A549 treated with RU486 at 1 μM for 4 hours (cell line): ENCODE measurements around the gene ARF1. TPM values are rescaled to one million over a fixed set of nuclear protein-coding genes. Genes with fewer than 3 reads are reported as not detected.

Experiments
- total RNA-seq: library from RNA; stranded (reverse); fragments of 200-300 nt; extraction: Qiagen RNA extraction; gene quantifications from 5 replicates; pipeline ENCODE4 v1.2.3, GENCODE V29; 2022; ENCODE audit warnings: low read depth

The ARF1 gene
- 353 to 455 TPM (median 439 TPM) in 5 replicates for total RNA-seq

DNA sequence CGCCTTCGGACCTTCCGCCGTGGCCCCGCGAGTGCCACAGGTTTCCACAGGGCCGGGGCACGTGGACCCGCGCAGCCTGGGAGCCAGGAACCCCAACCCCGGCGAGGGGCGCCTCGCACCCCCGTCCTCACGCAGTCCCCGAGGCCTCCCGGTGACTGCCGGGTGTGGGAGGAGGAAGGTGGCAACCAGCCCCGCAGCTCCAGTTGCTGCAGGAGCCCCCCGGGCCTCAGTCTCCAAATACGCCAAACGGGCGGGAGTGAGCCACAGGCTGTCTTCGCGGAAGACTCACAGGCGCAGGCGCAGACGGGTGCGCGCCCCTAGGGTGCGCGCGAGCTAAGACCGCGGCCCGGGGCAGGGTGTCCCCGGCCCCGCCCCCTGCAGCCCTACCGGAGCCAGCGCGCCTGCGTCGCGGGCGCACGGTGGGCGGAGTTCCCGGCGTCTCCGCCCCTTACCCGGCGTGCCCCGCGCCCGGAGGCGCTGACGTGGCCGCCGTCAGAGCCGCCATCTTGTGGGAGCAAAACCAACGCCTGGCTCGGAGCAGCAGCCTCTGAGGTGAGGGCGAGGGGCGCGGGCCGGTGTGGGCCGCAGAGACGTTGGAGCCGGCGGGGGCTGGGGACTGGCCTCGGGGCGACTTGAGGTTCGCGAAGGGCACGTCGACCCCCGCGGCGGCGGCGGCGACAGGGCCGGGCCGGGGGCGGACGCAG lies at the start of gene ARF1:
ARF1 (plus strand) TSS at position 495 of the 704 bp plus-strand sequence. CDS start 14,407 bp downstream, outside the sequence.

DNA sequence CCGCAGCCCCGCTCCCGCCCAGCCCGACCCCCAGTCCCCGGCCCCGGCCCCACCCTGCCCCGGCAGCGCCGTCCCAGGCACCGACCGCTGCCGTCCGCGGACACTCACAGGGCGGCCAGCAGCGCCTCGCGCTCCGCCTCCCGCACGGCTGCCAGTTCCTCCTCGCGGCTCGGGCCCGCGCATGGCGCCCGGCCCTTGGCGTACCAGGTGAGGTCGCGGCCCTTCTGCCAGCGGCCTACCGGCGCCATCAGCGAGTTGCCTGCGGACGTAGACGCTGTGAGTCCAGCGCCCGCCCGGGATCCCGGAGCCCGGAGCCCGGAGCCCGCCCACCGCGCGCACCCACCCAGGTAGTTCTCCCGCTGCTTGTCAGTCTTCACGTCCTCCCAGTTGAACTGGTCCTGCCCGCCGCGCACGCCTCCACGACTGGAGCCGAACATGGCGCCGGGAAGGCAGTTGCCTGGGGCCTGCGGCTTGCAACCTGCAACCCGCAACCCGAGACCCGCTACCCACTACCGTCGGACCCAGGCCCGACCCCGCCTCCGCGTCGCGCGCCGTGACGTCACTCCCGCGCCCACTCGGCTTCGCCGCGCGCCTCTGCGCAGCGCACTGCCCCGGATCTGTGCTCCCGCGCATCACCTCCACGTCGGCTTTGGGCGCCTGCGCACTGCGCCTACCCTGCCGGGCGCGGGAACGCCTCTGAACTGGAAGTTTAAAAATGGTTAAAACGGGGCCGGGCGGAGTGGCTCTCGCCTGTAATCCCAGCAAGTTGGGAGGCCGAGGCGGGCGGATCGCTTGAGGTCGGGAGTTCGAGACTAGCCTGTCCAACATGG lies 20.5 kb downstream of the ARF1 start, which contains the start of gene C1orf35:
C1orf35 (minus strand) TSS at position 535 of the 830 bp plus-strand sequence; CDS start at position 437, 98 bp downstream.

DNA sequence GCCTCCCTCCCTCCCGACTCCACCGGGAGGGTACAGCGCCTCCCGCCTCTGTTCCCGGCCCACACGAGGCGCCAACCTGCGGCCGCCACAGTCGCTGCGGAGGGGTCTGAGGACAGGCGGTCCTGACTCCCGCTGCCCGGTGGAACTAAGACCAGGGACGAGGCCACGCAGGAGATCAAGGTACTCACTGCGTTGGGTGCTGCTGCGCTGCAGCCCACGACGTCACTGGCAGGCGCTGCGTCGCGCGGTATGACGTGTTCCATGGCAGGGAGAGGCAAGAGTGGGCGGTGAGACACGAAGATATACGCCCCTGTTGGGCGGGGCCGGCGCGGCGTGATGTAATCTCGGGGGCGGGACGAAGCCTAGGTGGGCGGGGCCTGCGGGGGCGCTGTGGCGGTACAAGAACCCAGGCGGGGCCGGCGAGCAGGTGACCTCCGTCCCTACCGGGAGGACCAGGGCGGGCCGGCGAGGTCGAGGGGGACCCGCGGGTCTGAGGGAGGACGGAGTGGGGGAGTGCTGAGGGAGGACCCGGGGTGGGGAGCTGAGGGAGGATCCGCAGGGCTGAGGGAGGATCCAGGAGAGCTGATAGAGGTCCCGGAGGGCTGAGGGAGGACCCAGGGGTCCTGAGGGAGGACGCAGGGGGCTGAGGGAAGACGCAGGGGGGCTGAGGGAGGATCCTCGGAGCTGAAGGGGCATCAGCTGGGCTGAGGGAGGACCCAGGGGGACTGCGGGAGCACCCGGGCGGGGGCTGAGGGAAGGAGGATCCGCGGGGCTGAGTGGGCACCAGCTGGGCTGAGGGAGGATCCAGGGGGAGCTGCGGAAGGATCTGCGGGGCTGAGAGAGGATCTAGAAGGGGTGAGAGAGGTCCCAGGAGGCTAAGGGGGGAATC lies 26.8 kb downstream of the ARF1 start, which contains the start of gene MRPL55:
MRPL55 (minus strand) TSS at position 227 of the 889 bp plus-strand sequence. CDS start 1,039 bp downstream, outside the sequence.

DNA sequence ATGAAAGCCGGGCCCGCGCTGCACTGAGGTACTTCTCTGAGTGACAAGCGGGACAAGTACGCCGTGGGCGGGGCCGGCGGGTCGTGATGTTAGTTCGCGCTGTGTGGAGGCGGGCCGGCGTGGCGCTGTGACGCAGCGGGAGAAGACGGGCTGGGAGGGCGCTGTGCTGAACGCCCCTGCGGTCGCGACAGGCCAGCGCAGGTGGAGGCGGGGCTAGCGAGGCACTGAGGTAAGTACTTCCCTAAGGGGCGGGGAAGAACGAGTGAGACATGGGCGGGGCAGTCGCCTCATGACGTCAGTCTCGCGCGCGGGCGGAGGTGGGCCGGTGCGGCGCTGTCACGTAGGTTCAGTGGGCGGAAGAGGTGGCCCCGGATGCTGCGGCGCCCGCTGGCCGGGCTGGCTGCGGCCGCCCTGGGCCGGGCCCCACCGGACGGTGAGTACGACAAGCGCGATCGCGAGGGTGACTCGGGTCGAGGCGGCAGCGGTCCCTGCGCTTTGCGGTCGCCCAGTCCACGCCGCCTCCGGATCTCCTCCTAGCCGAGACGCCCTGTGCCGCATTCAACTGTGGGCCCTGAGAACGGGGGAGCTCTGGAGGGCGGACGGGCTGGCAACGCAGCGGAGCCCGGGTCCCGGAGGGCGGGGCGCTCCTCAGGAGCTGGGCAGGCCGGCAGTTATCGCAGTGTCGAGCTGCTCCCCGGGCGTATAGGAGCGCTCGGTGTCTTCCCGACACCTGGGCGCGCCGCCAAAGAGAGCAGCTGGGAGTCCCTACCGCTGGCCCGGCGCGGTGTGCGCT lies 57.6 kb downstream of the ARF1 start, which contains the start of gene GUK1:
GUK1 (plus strand) TSS at position 349 of the 793 bp plus-strand sequence; CDS start at position 373, 24 bp downstream.

Other genes starting within 250 kb of the ARF1 start
- 5.6 to 9.6 TPM (median 8.2 TPM) in 5 replicates for gene WNT9A, start 134.8 kb upstream of the ARF1 start, total RNA-seq
- gene WNT3A, start 75.7 kb upstream of the ARF1 start, total RNA-seq: 0.03 TPM in 1 of 5 replicates, not detected in the others
- 30.6 to 42.2 TPM (median 39.5 TPM) in 5 replicates for gene C1orf35, start 20.6 kb downstream of the ARF1 start, total RNA-seq
- gene MRPL55, start 26.6 kb downstream of the ARF1 start, total RNA-seq: 76.6 to 89.1 TPM (median 83.1 TPM) in 5 replicates
- 113 to 156 TPM (median 145 TPM) in 5 replicates for gene GUK1, start 57.6 kb downstream of the ARF1 start, total RNA-seq
- gene GJC2, start 67.2 kb downstream of the ARF1 start, total RNA-seq: 0.21 to 0.48 TPM (median 0.39 TPM) in 5 replicates
- 2.9 to 7.5 TPM (median 5.2 TPM) in 5 replicates for gene IBA57, start 83.1 kb downstream of the ARF1 start, total RNA-seq
- gene OBSCN, start 125.3 kb downstream of the ARF1 start, total RNA-seq: 3.0 to 6.6 TPM (median 4.4 TPM) in 5 replicates